ENCODE measurements around the gene SPDYC. TPM values are rescaled to one million over a fixed set of nuclear protein-coding genes. Genes with fewer than 3 reads are reported as not detected.
A peak's percentile ranks its signal among the peaks of the same experiment; 100 is the strongest.

Gene SPDYC
- total and polyA plus RNA-seq, 2 of the 13 experiments (the other 11 are each of a cell fraction or from before 2014, with no cell fraction given): 0.15 to 0.33 TPM

GRCh38 chr11:65180877-65181568 lies 11.0 kb downstream of the SPDYC start (continued):
- TF ChIP-seq ATF7 (IDR thresholded peaks at IDR 0.05) (no peak), ATF7 (CRISPR knock-in tag; IDR thresholded peaks at IDR 0.05) (no peak), SALL1 (CRISPR knock-in tag; IDR thresholded peaks at IDR 0.05) (peak; percentile 48; the same call in 1 of the 2 replicates), ZNF570 (CRISPR knock-in tag; IDR thresholded peaks at IDR 0.05; ENCODE audit: borderline replicate concordance) (no peak), ZNF383 (CRISPR knock-in tag; IDR thresholded peaks at IDR 0.05; ENCODE audit: borderline replicate concordance) (no peak), MXD1 (CRISPR knock-in tag; IDR thresholded peaks at IDR 0.05) (peak; percentile 39; the same call in 1 of the 2 replicates), RAD21 (CRISPR knock-in tag; IDR thresholded peaks at IDR 0.05) (peak; percentile 69), NCOA2 (CRISPR knock-in tag; IDR thresholded peaks at IDR 0.05) (no peak), HNF1A (IDR thresholded peaks at IDR 0.05; ENCODE audit: low read depth) (no peak), HNF1A (CRISPR knock-in tag; IDR thresholded peaks at IDR 0.05; ENCODE audit: borderline replicate concordance) (no peak; the same call in 1 of the 2 replicates), ASH2L (IDR thresholded peaks at IDR 0.05; ENCODE audit: insufficient read length, low read depth, low read length) (peak; percentile 49), ZBTB25 (CRISPR knock-in tag; IDR thresholded peaks at IDR 0.05) (peak; percentile 58; the same call in 1 of the 2 replicates), ZNF687 (CRISPR knock-in tag; IDR thresholded peaks at IDR 0.05) (peak; percentile 73), ZNF331 (CRISPR knock-in tag; IDR thresholded peaks at IDR 0.05) (0 out of 2 replicates have a peak, but pooled peaks have one; percentile 7), ONECUT2 (CRISPR knock-in tag; IDR thresholded peaks at IDR 0.05) (no peak), ZNF614 (CRISPR knock-in tag; IDR thresholded peaks at IDR 0.05; ENCODE audit: borderline replicate concordance) (0 out of 2 replicates have a peak, but pooled peaks have one; percentile 25), ZNF513 (CRISPR knock-in tag; conservative IDR thresholded peaks at IDR 0.05) (no peak), ZNF263 (CRISPR knock-in tag; IDR thresholded peaks at IDR 0.05) (peak; percentile 31; the same call in 1 of the 2 replicates)

All from HepG2 (cell line).